Measurements from ENCODE around the gene GAS2L1.
"Not testable (repeated sequence)": the region's sequence is repeated elsewhere in the genome, so short reads cannot be mapped to it uniquely, and the experiment has no call there.

GAS2L1 gene

DNA sequence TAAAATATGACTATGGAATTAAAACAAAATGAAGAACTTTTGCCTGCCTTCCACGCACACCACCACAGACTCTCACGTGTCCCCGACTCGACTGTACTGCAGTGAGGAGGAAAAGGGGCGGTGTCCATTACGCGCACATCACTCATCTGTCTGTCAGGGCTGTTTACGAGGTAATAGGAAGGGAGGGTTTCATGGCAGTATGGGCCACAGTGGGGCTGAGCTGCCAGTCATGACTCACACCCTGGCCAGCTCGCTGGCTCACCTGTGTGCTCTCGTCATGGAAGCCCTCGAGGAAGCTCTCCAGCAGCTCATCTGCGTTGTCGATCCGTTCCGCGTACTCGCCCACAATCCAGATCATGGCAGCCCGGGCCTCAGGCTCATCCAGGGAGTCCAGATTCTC, 42.5 kb downstream of the GAS2L1 start:
- peaks cover 98% of the 10 kb centered on the region for H3K36me3 ChIP-seq
- no peak overlapping the region for H3K4me3 ChIP-seq (ENCODE audit: low read depth in 1 of 2, low read length in 1 of 2)
- no peaks in the 10 kb centered on the region for H3K9me3 ChIP-seq
- TF ChIP-seq, protein P1, sequence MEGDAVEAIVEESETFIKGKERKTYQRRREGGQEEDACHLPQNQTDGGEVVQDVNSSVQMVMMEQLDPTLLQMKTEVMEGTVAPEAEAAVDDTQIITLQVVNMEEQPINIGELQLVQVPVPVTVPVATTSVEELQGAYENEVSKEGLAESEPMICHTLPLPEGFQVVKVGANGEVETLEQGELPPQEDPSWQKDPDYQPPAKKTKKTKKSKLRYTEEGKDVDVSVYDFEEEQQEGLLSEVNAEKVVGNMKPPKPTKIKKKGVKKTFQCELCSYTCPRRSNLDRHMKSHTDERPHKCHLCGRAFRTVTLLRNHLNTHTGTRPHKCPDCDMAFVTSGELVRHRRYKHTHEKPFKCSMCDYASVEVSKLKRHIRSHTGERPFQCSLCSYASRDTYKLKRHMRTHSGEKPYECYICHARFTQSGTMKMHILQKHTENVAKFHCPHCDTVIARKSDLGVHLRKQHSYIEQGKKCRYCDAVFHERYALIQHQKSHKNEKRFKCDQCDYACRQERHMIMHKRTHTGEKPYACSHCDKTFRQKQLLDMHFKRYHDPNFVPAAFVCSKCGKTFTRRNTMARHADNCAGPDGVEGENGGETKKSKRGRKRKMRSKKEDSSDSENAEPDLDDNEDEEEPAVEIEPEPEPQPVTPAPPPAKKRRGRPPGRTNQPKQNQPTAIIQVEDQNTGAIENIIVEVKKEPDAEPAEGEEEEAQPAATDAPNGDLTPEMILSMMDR (IDR thresholded peaks at IDR 0.05), result no peak
- no peak overlapping the region for H3K27ac ChIP-seq
- H3K4me1 ChIP-seq (ENCODE audit: control insufficient read depth in 1 of 2, insufficient read depth in 1 of 2, low read depth in 1 of 2, low read length in 1 of 2), result no peaks in the 10 kb centered on the region
- no peaks in the 10 kb centered on the region for H3K27me3 ChIP-seq

DNA sequence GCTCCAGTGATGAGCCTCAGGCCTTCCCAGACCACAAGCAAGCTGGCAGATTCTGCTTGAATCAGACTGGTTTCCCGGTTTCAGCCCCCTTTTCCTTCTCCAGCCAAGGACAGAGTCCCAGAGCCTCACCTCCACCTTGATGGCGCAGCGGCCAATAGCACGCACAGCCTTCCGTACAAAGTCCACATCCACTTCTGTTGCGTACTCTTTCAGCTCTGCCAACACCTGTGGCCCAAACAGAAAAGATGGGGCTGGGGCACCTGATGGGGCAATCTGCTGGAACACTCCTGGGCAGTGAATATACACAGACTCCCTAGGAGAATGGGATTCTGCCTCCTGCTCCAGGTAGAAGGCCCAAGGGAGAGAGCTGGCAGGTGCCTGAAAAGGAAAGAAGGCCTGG, 44.6 kb downstream of the GAS2L1 start:
- Histone ChIP-seq H3K9me3 (no peaks in the 10 kb centered on the region), H3K27ac (no peak overlapping the region), H3K4me1 (ENCODE audit: control insufficient read depth in 1 of 2, insufficient read depth in 1 of 2, low read depth in 1 of 2, low read length in 1 of 2) (no peaks in the 10 kb centered on the region), H3K36me3 (peaks cover 99% of the 10 kb centered on the region), H3K27me3 (no peaks in the 10 kb centered on the region), H3K4me3 (ENCODE audit: low read depth in 1 of 2, low read length in 1 of 2) (no peak overlapping the region)
- TF ChIP-seq, protein P1 (IDR thresholded peaks at IDR 0.05), result no peak

DNA sequence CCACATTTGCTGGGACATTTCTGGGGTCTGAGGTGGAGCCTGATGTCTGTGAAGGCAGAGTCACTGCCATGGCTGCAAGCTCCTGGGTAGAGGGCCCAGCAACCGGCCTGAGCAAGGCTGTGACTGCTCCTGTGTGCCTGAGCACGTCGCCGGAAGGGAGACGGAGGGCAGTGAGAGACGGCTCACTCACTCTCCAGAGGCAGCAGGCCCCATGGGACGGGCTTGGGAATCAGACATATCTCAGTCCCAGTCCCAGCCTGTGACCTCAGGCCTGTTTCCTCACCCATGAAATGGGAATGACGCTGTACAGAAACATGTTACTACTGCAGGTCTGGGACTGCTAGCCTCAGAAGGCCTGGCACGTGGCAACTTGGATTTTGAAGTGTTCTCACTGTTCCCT, 45.4 kb downstream of the GAS2L1 start:
- H3K4me1 ChIP-seq (ENCODE audit: control insufficient read depth in 1 of 2, insufficient read depth in 1 of 2, low read depth in 1 of 2, low read length in 1 of 2), result no peaks in the 10 kb centered on the region
- peaks cover 99% of the 10 kb centered on the region for H3K36me3 ChIP-seq
- no peaks in the 10 kb centered on the region for H3K27me3 ChIP-seq
- TF ChIP-seq, protein P1 (IDR thresholded peaks at IDR 0.05), result no peak
- no peak overlapping the region for H3K4me3 ChIP-seq (ENCODE audit: low read depth in 1 of 2, low read length in 1 of 2)
- no peaks in the 10 kb centered on the region for H3K9me3 ChIP-seq
- no peak overlapping the region for H3K27ac ChIP-seq

DNA sequence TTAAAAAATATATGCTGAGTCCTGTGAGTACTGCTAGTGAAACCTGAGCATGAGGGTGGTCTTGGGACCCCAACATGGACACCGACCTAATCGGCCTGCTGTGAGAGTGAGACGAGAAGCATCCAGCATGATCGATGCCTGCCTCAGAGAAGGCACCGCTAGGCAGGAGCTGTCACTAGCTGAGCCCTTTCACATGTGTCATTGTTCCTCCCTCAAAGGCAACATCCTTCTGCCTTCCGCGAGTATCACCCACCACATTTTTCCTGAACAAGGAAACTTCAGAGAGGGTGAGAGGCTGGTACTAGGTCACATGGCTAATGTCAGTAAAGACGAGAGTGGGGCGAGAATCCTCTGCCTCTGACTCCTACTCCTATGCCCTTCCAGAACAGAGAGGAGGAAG, 46.3 kb downstream of the GAS2L1 start:
- Histone ChIP-seq H3K9me3 (no peaks in the 10 kb centered on the region), H3K36me3 (peaks cover 99% of the 10 kb centered on the region), H3K27me3 (no peaks in the 10 kb centered on the region), H3K27ac (no peak overlapping the region), H3K4me1 (ENCODE audit: control insufficient read depth in 1 of 2, insufficient read depth in 1 of 2, low read depth in 1 of 2, low read length in 1 of 2) (no peaks in the 10 kb centered on the region), H3K4me3 (ENCODE audit: low read depth in 1 of 2, low read length in 1 of 2) (no peak overlapping the region)
- TF ChIP-seq, protein P1 (IDR thresholded peaks at IDR 0.05), result no peak

DNA sequence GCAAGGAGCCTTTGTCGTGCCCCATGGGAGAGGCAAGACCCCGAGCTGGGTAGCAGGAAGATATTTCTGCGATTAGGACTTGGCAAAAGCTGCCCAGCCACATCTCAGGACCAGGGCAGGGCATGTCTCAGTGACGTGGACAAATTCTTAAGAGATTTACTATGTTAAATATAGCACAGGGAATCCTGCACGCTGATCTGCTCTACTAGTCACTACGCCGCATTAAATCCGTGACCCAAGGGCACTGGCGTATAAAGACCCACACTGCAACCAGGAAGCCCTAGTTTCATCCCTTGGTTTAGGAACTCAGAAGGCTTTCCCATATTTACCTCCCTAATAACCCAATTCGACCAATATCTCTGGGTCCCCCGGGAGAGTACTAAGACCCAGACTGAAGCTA, 46.8 kb downstream of the GAS2L1 start:
- peaks cover 99% of the 10 kb centered on the region for H3K36me3 ChIP-seq
- H3K27ac ChIP-seq, result no peak overlapping the region
- H3K4me3 ChIP-seq (ENCODE audit: low read depth in 1 of 2, low read length in 1 of 2), result no peak overlapping the region
- H3K4me1 ChIP-seq (ENCODE audit: control insufficient read depth in 1 of 2, insufficient read depth in 1 of 2, low read depth in 1 of 2, low read length in 1 of 2), result no peaks in the 10 kb centered on the region
- TF ChIP-seq, protein P1 (IDR thresholded peaks at IDR 0.05), result no peak
- H3K9me3 ChIP-seq, result no peaks in the 10 kb centered on the region
- H3K27me3 ChIP-seq, result no peaks in the 10 kb centered on the region

DNA sequence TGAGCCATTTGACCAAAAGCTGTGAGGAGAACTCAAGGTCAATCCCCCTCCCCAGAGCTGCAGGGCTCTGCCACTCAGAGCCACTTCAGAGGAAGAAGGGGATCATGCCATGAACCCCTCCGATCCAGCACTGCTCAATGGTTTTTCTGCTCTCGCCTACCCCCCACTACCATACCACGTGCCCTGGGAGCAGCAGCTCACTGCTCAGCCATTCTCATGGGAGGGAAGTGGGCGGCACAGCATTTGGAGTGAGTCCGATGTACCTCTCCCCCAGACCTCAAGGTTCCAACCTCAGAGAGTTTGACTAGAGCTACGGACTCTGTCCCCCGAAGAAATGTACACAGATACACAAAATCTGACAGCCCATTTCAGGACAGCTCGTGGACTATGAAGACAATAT, 47.4 kb downstream of the GAS2L1 start:
- H3K4me1 ChIP-seq (ENCODE audit: control insufficient read depth in 1 of 2, insufficient read depth in 1 of 2, low read depth in 1 of 2, low read length in 1 of 2), result no peaks in the 10 kb centered on the region
- no peaks in the 10 kb centered on the region for H3K9me3 ChIP-seq
- H3K36me3 ChIP-seq, result peaks cover 99% of the 10 kb centered on the region
- H3K27me3 ChIP-seq, result no peaks in the 10 kb centered on the region
- TF ChIP-seq, protein P1 (IDR thresholded peaks at IDR 0.05), result no peak
- H3K4me3 ChIP-seq (ENCODE audit: low read depth in 1 of 2, low read length in 1 of 2), result no peak overlapping the region
- no peak overlapping the region for H3K27ac ChIP-seq

DNA sequence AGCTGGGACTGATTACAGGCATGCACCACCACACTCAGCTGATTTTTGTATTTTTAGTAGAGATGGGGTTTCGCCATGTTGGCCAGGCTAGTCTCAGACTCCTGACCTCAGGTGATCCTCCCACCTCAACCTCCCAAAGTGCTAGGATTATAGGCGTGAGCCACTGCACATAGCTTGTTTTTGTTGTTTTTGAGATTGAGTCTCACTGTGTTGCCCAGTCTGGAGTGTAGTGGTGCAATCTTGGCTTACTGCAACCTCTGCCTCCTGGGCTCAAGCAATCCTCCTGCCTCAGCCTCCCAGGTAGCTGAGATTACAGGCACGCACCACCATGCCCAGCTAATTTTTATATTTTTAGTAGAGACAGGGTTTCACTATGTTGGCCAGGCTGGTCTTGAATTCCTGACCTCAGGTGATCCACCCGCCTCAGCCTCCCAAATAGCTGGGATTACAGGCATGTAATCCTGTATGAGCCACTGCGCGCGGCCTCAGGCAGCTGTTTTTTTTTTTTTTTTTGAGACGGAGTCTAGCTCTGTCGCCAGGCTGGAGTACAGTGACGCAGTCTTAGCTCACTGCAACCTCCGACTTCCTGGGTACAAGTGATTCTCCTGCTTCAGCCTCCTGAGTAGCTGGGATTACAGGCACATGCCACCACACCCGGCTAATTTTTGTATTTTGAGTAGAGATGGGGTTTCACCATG, 50.9 kb downstream of the GAS2L1 start:
- H3K9me3 ChIP-seq; H3K27ac ChIP-seq; H3K27me3 ChIP-seq; H3K4me1 ChIP-seq (ENCODE audit: control insufficient read depth in 1 of 2, insufficient read depth in 1 of 2, low read depth in 1 of 2, low read length in 1 of 2); H3K4me3 ChIP-seq (ENCODE audit: low read depth in 1 of 2, low read length in 1 of 2): not testable (repeated sequence)
- H3K36me3 ChIP-seq, result peaks cover 95% of the 10 kb centered on the region
